H9 (cell line): ENCODE results near the gene ACR. TPM values are rescaled to one million over a fixed set of nuclear protein-coding genes. Genes with fewer than 3 reads are reported as not detected.

Experiments
- DNase-seq: peaks from one replicate; pipeline ENCODE4 v3.0.0-alpha.2; 2017
- H2AFZ ChIP-seq: one replicate; pipeline ENCODE4 v1.6.1; 2013; ENCODE audit warnings: mild to moderate bottlenecking, low read length, control low read depth, moderate library complexity
- H2AK5ac ChIP-seq: 2 replicates; pipeline ENCODE4 v1.6.1; 2013; ENCODE audit warnings: low read length, control low read depth, mixed read lengths; ENCODE audit not compliant: insufficient read length
- H2BK120ac ChIP-seq: one replicate; pipeline ENCODE4 v1.6.1; 2013; ENCODE audit warnings: low read depth, mild to moderate bottlenecking, low read length, control low read depth, inconsistent platforms; ENCODE audit not compliant: poor library complexity, severe bottlenecking
- H2BK12ac ChIP-seq: 2 replicates; pipeline ENCODE4 v1.6.1; 2013; ENCODE audit warnings: low read length, control low read depth, mixed read lengths, low read depth; ENCODE audit not compliant: insufficient read length
- H2BK15ac ChIP-seq: 2 replicates; pipeline ENCODE4 v1.6.1; 2013; ENCODE audit warnings: low read depth, low read length, control low read depth
- H2BK20ac ChIP-seq: one replicate; pipeline ENCODE4 v1.6.1; 2013; ENCODE audit warnings: low read depth, mild to moderate bottlenecking, low read length, control low read depth, inconsistent platforms; ENCODE audit not compliant: poor library complexity, severe bottlenecking
- H2BK5ac ChIP-seq: 2 replicates; pipeline ENCODE4 v1.6.1; 2013; ENCODE audit warnings: low read length, control low read depth, mixed read lengths; ENCODE audit not compliant: insufficient read length
- H3K14ac ChIP-seq: 2 replicates; pipeline ENCODE4 v1.6.1; 2013; ENCODE audit warnings: low read length, control low read depth; ENCODE audit not compliant: insufficient read depth
- H3K18ac ChIP-seq: 2 replicates; pipeline ENCODE4 v1.6.1; 2013; ENCODE audit warnings: low read depth, mild to moderate bottlenecking, mixed read lengths, low read length, control low read depth; ENCODE audit not compliant: insufficient read length
- H3K23ac ChIP-seq: 2 replicates; pipeline ENCODE4 v1.6.1; 2013; ENCODE audit warnings: low read length, control low read depth, mixed read lengths, low read depth; ENCODE audit not compliant: insufficient read length
- H3K23me2 ChIP-seq: 2 replicates; pipeline ENCODE4 v1.6.1; 2013; ENCODE audit warnings: low read depth, mild to moderate bottlenecking, mixed read lengths, low read length, control low read depth; ENCODE audit not compliant: insufficient read length, poor library complexity, severe bottlenecking
- H3K27ac ChIP-seq: 2 replicates; pipeline ENCODE4 v1.5.1; 2013; ENCODE audit warnings: low read length, control low read depth, mixed read lengths, low read depth; ENCODE audit not compliant: insufficient read length
- H3K27me3 ChIP-seq: 2 replicates; pipeline ENCODE4 v1.6.1; 2013; ENCODE audit warnings: low read length, control low read depth, inconsistent platforms; ENCODE audit not compliant: insufficient read depth
- H3K4ac ChIP-seq: 2 replicates; pipeline ENCODE4 v1.6.1; 2013; ENCODE audit warnings: low read depth, mild to moderate bottlenecking, control low read depth, inconsistent platforms, low read length, moderate library complexity
- H3K4me1 ChIP-seq: 2 replicates; pipeline ENCODE4 v1.6.1; 2013; ENCODE audit warnings: low read length, control low read depth, inconsistent platforms; ENCODE audit not compliant: insufficient read depth
- H3K4me2 ChIP-seq: 2 replicates; pipeline ENCODE4 v1.6.1; 2013; ENCODE audit warnings: low read length, control low read depth, mixed read lengths; ENCODE audit not compliant: insufficient read length, insufficient read depth
- H3K56ac ChIP-seq: 2 replicates; pipeline ENCODE4 v1.6.1; 2013; ENCODE audit warnings: low read depth, mild to moderate bottlenecking, mixed read lengths, low read length, control low read depth; ENCODE audit not compliant: insufficient read length
- H3K79me1 ChIP-seq: 2 replicates; pipeline ENCODE4 v1.6.1; 2013; ENCODE audit warnings: low read depth, mild to moderate bottlenecking, moderate library complexity, low read length, control low read depth, inconsistent platforms; ENCODE audit not compliant: insufficient read depth, poor library complexity, severe bottlenecking
- H3K79me2 ChIP-seq: 2 replicates; pipeline ENCODE4 v1.6.1; 2013; ENCODE audit warnings: low read length, control low read depth, inconsistent platforms; ENCODE audit not compliant: insufficient read depth
- H3K9ac ChIP-seq: 2 replicates; pipeline ENCODE4 v1.6.1; 2013; ENCODE audit warnings: low read length, control low read depth, mixed read lengths; ENCODE audit not compliant: insufficient read length; ENCODE audit errors: extremely low read depth
- H3K9me3 ChIP-seq: one replicate; pipeline ENCODE4 v1.6.1; 2013; ENCODE audit warnings: low read depth, low read length, inconsistent platforms; ENCODE audit not compliant: control insufficient read depth
- H3T11ph ChIP-seq: one replicate; pipeline ENCODE4 v1.6.1; 2013; ENCODE audit warnings: mild to moderate bottlenecking, low read length, control low read depth, inconsistent platforms
- H4K20me1 ChIP-seq: one replicate; pipeline ENCODE4 v1.6.1; 2013; ENCODE audit not compliant: control insufficient read depth, insufficient read length, insufficient read depth
- H4K5ac ChIP-seq: 2 replicates; pipeline ENCODE4 v1.6.1; 2013; ENCODE audit warnings: low read depth, mild to moderate bottlenecking, mixed read lengths, low read length, control low read depth; ENCODE audit not compliant: insufficient read length
- H4K8ac ChIP-seq: replicated peaks from 2 replicates; pipeline ENCODE4 v1.6.1; 2013; ENCODE audit warnings: low read length, control low read depth, mixed read lengths, low read depth; ENCODE audit not compliant: insufficient read length
- H4K91ac ChIP-seq: 2 replicates; pipeline ENCODE4 v1.6.1; 2013; ENCODE audit warnings: low read depth, mild to moderate bottlenecking, moderate library complexity, mixed read lengths, low read length, control low read depth; ENCODE audit not compliant: insufficient read length
- H3K27ac Mint-ChIP-seq, 3 experiments: 2 replicates in 2 of 3; 3 replicates in 1 of 3; pipeline ENCODE4 v1.8.0; 2020 to 2021; ENCODE audit warnings: mixed read lengths in 3 of 3, mild to moderate bottlenecking in 1 of 3, moderate library complexity in 1 of 3
- H3K27me3 Mint-ChIP-seq: 2 replicates; pipeline ENCODE4 v1.8.0; 2021; ENCODE audit warnings: low read depth, mild to moderate bottlenecking, moderate library complexity, mixed read lengths
- H3K36me3 Mint-ChIP-seq, 3 experiments: 2 replicates in 2 of 3; 3 replicates in 1 of 3; pipeline ENCODE4 v1.8.0; 2020 to 2021; ENCODE audit warnings: low read depth in 3 of 3, mixed read lengths in 3 of 3; ENCODE audit not compliant: insufficient read depth in 1 of 3
- H3K4me1 Mint-ChIP-seq, 2 experiments: 2 replicates each; pipeline ENCODE4 v1.8.0; 2020; ENCODE audit warnings: mixed read lengths in 2 of 2
- H3K4me3 Mint-ChIP-seq, 2 experiments: 2 replicates in 1 of 2; 3 replicates in 1 of 2; pipeline ENCODE4 v1.8.0; 2020 to 2021; ENCODE audit warnings: mild to moderate bottlenecking in 2 of 2, mixed read lengths in 2 of 2, moderate library complexity in 1 of 2
- H3K9me3 Mint-ChIP-seq, 2 experiments: 2 replicates in 1 of 2; 3 replicates in 1 of 2; pipeline ENCODE4 v1.8.0; 2020; ENCODE audit warnings: mild to moderate bottlenecking in 2 of 2, mixed read lengths in 2 of 2, moderate library complexity in 1 of 2
- CTCF ChIP-seq: fragments of 200-600 bp; sonication (generic); conservative IDR thresholded peaks from 3 replicates; pipeline ENCODE4 v1.8.0; 2021; ENCODE audit warnings: antibody characterized with exemption, mild to moderate bottlenecking
- WGBS: extraction: QIAGEN DNeasy Blood & Tissue Kit; methylation state at CpG from one replicate; pipeline ENCODE4 v1.1.7; 2013; ENCODE audit warnings: missing lambda C conversion rate, low lambda C conversion rate, mixed read lengths; ENCODE audit not compliant: insufficient read length; ENCODE audit errors: extremely low coverage; 5-methylcytosine and 5-hydroxymethylcytosine counted together
- total RNA-seq: library from RNA; stranded (reverse); gene quantifications from 2 replicates; pipeline ENCODE4 v1.2.1, GENCODE V29; 2021

Gene ACR
- total RNA-seq, 1 experiment from 2014 or later: 0.35 TPM

- Histone ChIP-seq H4K5ac (no peak overlapping the region), H2AK5ac (no peak overlapping the region), H3K27me3 (peaks cover 40% of the 10 kb centered on the region; the same call in 1 of the 2 replicates), H2BK5ac (no peak overlapping the region), H3K18ac (no peak overlapping the region), H3K27ac (no peak overlapping the region), H2AFZ (no peak overlapping the region), H2BK12ac (no peak overlapping the region), H4K20me1 (no peaks in the 10 kb centered on the region), H3K9me3 (no peaks in the 10 kb centered on the region), H2BK20ac (no peak overlapping the region), H2BK15ac (no peak overlapping the region), H3K79me1 (no peaks in the 10 kb centered on the region), H3K23me2 (peaks cover 9% of the 10 kb centered on the region), H3K4ac (no peak overlapping the region), H3K79me2 (no peaks in the 10 kb centered on the region), H3T11ph (no peak overlapping the region), H3K9ac (no peak overlapping the region), H3K4me2 (no peak overlapping the region), H3K4me1 (no peaks in the 10 kb centered on the region), H4K8ac (no peak overlapping the region), H3K56ac (no peak overlapping the region), H4K91ac (no peak overlapping the region), H3K23ac (no peak overlapping the region), H2BK120ac (no peak overlapping the region), H3K14ac (no peak overlapping the region)
- no peak overlapping the region; a peak in 1 of 5 replicates for H3K4me3 Mint-ChIP-seq
- peaks cover 0 to 5% of the 10 kb centered on the region in 2 experiments; a peak in 1 of 4 replicates for H3K4me1 Mint-ChIP-seq
- H3K36me3 Mint-ChIP-seq: peaks cover 4 to 13% (median 9%) of the 10 kb centered on the region in 3 experiments; a peak in 6 of 7 replicates
- DNase-seq: no peak
- no peak for TF ChIP-seq CTCF
- no CpG with 5 or more reads among the region's 10 CpGs for WGBS
- H3K27me3 Mint-ChIP-seq: peaks cover 70% of the 10 kb centered on the region
- H3K27ac Mint-ChIP-seq: no peak overlapping the region
- peaks cover 0 to 4% of the 10 kb centered on the region in 2 experiments; a peak in 2 of 5 replicates for H3K9me3 Mint-ChIP-seq
Measured at GRCh38 chr22:50718352-50718709, 19.7 kb upstream of the ACR start.
